ENCODE data around the gene CISH.
A peak's percentile ranks its signal among the peaks of the same experiment; 100 is the strongest.

CISH gene

GRCh38 chr3:50604628-50605588, 6.7 kb downstream of the CISH start:
- TF ChIP-seq CTCF (IDR thresholded peaks at IDR 0.05; ENCODE audit: control extremely low read depth, extremely low read depth, low read depth, missing control alignments), result no peak
- no peak for DNase-seq (ENCODE audit: extremely low spot score)
- ChIA-PET POLR2A (no interaction called here), CTCF (interaction anchor here (1.3 to 17.5 kb wide), 3 partner anchors 10 to 47 kb away, joined by 3 to 266 read pairs (median 54); partner anchors contain the start of gene MAPKAPK3)

GRCh38 chr3:50604110-50604621, 7.4 kb downstream of the CISH start:
- POLR2A ChIA-PET, result no interaction called here
- DNase-seq (ENCODE audit: extremely low spot score), result no peak
- CTCF ChIA-PET, result interaction anchor here (1.3 to 17.5 kb wide), 3 partner anchors 11 to 48 kb away, joined by 3 to 266 read pairs (median 54); partner anchors contain the start of gene MAPKAPK3
- no peak for TF ChIP-seq CTCF (IDR thresholded peaks at IDR 0.05; ENCODE audit: control extremely low read depth, extremely low read depth, low read depth, missing control alignments)

- no peak for TF ChIP-seq CTCF (IDR thresholded peaks at IDR 0.05; ENCODE audit: control extremely low read depth, extremely low read depth, low read depth, missing control alignments)
- no peak for DNase-seq (ENCODE audit: extremely low spot score)
- ChIA-PET CTCF (interaction anchor here (7.5 to 17.5 kb wide), 2 partner anchors 11 to 13 kb away, joined by 54 to 266 read pairs; partner anchors contain the start of gene MAPKAPK3), POLR2A (no interaction called here)
Observed at GRCh38 chr3:50603261-50604109, 8.1 kb downstream of the CISH start.

GRCh38 chr3:50602595-50603191, 8.9 kb downstream of the CISH start:
- no peak for TF ChIP-seq CTCF (IDR thresholded peaks at IDR 0.05; ENCODE audit: control extremely low read depth, extremely low read depth, low read depth, missing control alignments)
- ChIA-PET POLR2A (interaction anchor here (0.6 kb wide), 1 partner anchor 11 kb away, joined by 3 read pairs; no protein-coding TSS in a partner anchor), CTCF (interaction anchor here (0.9 to 7.5 kb wide), 6 partner anchors 8 to 34 kb away, joined by 3 to 54 read pairs (median 8); partner anchors contain the start of genes CISH, HEMK1 and MAPKAPK3)
- no peak for DNase-seq (ENCODE audit: extremely low spot score)

GRCh38 chr3:50600841-50601591, 10.6 kb downstream of the CISH start:
- DNase-seq (ENCODE audit: extremely low spot score), result peak; percentile 68
- CTCF ChIA-PET, result interaction anchor here (1.4 to 7.5 kb wide), 6 partner anchors 10 to 32 kb away, joined by 4 to 54 read pairs (median 8); partner anchors contain the start of genes CISH, HEMK1 and MAPKAPK3
- no peak for TF ChIP-seq CTCF (IDR thresholded peaks at IDR 0.05; ENCODE audit: control extremely low read depth, extremely low read depth, low read depth, missing control alignments)
- POLR2A ChIA-PET, result no interaction called here

Measured in GM10248 (cell line).